Stimulated activated CD4-positive, alpha-beta T cell treated with anti-CD3 and anti-CD28 coated beads, TNF-alpha, amount 100 ng/mL, for 48 hours (primary cell): Measurements from ENCODE around the gene GABARAPL2.
"Not testable (repeated sequence)": the region's sequence is repeated elsewhere in the genome, so short reads cannot be mapped to it uniquely, and the experiment has no call there.

Experiments
- DNase-seq, 3 donors: peaks; one replicate each; pipeline ENCODE4 v3.0.0-alpha.2; 2020; ENCODE audit warnings: low read depth in 3 of 3

The GABARAPL2 gene

DNA sequence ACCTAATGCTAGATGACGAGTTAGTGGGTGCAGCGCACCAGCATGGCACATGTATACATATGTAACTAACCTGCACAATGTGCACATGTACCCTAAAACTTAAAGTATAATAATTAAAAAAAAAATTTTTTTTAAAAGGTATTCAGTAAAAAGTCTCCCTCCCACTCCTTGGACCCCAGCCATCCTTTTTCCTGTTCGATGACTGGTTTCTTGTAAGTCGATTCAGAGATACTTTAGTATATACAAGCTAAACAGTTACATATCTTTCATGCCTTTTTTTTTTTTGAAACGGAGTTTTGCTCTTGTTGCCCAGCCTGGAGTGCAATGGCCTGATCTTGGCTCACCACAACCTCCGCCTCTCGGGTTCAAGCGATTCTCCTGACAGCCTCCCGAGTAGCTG, 25.7 kb downstream of the GABARAPL2 start:
- not testable (repeated sequence) for DNase-seq

DNA sequence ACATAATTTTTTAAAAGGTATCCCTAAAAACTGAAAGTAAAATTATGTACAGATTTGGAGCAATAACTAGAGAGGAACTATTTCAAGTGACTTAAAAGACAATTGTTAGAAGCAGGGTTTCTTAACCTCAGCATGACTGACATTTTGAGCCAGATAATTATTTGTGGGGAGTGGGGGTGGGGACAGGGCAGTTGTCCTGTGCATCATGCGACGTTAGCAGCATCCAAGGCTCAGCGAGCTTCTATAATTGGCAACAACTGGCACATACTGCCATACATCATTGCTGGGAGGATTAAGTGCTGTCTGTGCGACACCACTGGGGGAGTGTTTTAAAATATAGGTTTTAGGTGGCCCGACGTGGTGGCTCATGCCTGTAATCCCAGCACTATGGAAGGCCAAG, 27.1 kb downstream of the GABARAPL2 start:
- DNase-seq: no peak

- no peak for DNase-seq
These were observed 27.9 kb downstream of the GABARAPL2 start for GRCh38 chr16:75593825-75594820.

DNA sequence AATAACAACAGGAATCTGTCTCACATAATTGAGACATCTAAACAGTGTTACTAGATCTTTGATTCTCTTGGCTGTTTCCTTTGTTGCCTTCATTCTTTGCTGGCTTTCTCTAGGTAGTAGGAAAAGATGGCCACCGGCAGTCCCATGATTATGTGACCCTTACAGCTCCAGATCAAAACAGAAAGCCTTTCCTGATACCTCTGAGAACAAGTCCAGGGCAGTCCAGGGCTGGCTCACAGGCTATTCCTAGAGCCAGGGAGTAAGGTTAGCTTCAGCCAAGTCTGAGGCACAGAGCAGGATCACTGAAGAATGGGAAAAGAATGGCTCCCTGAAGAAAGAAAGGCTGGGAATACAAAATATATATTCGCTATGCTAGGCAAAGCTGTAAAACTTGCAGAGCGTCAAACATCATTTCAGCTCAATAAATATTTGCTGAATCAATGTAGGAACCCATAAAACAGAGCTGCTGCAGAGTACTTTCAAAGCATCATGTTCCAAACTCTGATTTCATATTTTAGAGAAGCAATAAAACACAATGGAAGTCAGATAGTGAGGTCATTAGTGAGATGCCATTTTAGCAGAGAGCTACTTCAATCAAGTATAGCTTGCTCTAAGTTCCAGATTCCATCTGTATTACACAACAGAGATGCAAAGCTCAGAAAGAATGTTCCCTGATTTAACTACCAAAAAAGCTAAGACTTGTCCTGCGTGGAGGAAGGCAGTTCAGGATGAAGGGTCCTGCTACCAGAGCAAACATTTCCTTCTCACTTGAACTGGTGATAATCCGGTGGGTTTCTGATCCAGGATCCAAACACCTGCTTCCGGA, 33.5 kb downstream of the GABARAPL2 start:
- DNase-seq: no peak

DNA sequence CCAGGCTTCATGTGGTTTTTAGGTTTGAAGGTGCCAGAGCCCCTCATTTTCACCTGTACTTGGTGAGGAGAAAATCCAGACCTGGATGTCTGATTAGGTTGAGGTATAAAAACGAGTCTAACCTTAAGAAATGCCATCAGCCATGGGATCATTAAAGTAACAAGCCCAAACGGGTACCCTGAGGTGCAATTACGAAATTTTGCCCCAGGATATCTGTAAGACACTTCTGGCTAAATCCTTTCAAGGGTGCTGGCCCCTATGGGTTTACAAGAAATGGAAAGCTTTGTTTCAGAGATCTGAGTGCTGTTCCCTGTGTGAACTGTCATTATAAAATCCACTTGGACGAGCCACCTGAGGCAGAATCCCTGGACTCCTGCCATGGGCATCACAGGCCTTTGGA, 37.1 kb downstream of the GABARAPL2 start:
- DNase-seq: no peak

- DNase-seq: no peak
These were observed 40.3 kb downstream of the GABARAPL2 start for GRCh38 chr16:75606507-75606906.

- DNase-seq: no peak
These were observed 48.1 kb downstream of the GABARAPL2 start for GRCh38 chr16:75614066-75614897.

DNA sequence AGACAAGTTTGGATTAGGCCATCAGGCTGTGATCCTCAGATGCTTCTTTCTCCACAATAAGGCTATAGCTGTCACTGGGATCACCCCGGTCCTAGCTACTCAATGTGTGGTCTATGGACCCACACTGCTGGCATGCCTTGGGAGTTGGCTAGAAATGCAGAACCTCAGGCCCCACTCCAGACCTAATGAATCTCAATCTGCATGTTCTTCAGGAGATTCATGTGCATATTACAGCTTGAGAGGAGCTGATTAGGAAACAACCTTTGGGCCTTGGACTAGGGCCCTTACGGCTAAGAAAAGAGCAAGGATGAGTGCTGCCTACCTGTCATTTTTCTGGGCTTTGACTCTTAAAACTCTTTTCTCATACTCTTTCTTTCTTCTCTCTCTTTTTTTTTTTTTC, 49.4 kb downstream of the GABARAPL2 start:
- no peak for DNase-seq

DNA sequence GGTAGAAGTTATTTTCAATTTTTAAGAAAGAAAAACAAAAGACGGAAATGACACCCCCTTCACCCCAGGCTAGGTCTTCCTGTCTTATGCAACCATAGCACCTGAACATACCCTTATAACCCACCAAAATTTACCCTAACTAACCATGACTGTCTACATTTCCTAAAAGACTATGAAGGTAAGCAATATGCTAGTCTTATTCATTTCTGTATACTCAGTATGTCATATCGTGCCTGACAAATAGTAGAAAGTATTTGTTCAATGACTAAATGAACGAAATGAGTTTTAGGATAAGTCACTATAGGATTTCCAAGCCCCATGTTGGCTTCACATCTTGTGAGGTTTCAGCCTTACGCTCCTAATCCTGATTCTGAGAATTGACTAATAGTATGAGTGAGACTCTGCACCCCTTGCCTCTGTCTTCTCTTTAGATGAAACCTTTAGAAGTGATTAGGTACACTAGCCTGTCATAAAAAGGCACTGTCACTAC, 50.4 kb downstream of the GABARAPL2 start:
- no peak for DNase-seq

GRCh38 chr16:75617121-75617520, 50.9 kb downstream of the GABARAPL2 start:
- no peak for DNase-seq

- no peak for DNase-seq
These were observed 52.6 kb downstream of the GABARAPL2 start for GRCh38 chr16:75618780-75619179.

DNA sequence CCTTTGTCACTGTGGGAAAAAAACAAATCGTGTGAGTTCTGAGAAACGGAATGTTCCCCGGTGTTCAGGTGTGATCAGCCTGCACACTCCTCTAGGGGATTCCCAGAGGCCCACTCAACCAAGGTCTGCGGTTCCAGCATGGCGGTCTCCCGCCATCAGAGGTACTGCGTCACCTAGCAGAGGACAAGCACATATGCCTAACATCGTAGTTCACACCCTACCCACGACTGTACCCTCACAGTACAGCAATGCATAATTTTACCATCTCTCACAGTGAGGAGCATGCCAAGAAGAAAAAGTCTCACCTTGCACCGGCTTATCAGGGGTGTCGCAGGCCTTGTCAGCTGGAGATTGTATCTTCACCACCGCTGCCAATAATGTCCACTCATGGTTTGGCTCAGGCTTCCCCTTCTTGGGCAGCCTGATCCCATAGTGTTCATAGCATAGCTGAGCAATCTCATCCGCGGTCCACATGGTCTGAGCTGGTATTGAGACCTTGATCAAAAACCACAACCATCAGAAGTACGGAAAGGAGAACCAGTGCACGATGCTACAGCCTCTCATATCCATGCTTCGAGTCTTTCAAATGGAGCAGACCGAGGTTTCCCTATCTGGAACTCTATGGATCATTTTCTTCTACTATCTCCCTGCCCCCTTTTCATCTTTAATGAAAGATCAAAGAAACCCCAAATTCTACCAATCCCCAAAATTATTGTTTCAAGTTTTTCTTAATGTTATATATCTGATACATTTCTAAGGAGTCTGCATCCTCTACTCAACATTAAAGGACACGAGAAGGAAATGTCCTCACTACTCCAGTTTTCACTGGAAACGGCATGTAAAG, 54.4 kb downstream of the GABARAPL2 start:
- DNase-seq: no peak

GRCh38 chr16:75621170-75621477, 54.9 kb downstream of the GABARAPL2 start:
- no peak for DNase-seq

DNA sequence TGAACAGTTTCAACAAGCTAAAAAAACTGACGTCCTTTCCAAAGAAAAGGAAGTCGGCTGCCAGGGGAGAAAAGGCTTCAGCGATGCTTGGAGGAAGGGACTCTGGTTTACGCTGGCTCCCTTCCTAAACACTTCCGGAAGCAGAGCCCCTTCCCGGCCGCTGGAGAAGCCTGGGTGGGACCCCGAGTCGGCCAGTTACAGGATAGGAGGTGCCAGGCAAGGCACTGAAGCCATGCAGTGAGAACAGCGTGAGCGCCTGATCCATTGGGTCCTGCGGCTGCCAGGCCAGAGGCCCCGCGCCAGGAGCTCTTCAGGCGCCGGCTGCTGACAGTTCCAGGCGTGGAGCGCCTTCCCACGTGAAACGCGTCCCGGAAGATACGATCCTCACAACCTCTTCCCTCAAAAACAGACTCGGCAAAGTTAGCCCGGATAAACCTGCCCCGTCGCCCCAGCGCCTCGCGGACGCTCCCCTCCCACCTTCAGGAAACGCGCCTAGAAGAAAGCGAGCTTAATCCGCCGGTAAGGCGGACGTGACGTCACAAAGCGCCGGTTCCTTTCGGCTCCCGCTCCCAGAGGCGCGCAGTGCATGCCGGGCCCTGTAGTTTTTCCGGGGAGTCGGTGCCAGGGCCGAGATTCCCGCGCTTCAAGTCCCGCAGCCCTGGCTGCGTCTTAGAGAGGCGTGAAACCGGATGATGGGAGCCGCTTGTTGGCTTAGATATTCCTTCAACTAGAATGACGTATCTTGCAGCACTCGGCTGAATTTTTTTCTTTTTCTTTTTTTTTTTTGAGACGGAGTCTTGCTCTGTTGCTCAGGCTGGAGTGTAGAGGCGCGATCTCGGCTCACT, 56.8 kb downstream of the GABARAPL2 start, which contains the start of gene ADAT1:
TSS of gene ADAT1 (minus strand) at position 521 of the 845 bp plus-strand sequence. CDS start 2,482 bp downstream, outside the sequence.
- peak; percentile 95 to 96 (median 96) for DNase-seq

DNA sequence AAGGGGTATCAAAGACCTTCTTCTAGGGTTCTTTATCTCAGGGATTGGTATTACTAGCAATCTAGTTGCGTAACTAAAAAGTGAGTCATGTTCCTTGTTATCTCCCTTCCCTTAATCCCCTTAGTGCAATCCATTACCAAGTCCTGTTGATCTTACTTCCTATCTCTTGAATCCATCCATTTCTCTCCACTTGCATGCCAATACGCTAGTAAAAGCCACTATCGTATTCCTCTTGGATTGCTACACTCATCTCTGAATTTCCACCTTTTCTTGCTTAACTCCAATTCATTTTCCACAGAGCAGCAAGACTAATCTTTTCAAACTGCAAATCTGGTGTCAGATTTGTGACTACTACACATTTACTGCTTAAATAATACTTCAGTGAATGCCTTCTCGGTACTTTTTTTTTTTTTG, 58.7 kb downstream of the GABARAPL2 start:
- DNase-seq: no peak

DNA sequence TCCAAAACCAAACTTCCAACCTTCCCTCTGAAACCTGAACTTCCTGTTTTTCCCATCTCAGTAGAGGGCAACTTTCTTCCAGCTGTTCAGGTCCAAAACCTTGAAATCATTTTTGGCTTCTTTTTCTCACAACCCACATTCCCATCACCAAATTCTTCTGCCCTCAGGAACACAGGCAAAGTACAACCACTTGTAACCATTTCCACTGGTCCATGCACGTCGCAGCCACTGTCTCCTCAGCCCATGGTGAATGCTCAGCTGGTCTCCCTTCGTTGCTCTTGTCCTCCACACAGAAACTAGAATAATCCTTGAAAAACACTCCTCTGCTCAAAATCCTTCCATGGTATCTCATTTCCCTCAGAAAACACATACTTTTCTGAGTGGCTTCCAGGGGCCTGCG, 60.6 kb downstream of the GABARAPL2 start:
- DNase-seq: no peak
